GM18858 (cell line): Measurements from ENCODE around the gene MIX23.

ENCODE experiments used
- ATAC-seq: cut with Tn5 transposase; IDR thresholded peaks from one replicate; pipeline ENCODE4 v1.9.1; 2021; ENCODE audit not compliant: unreplicated experiment

MIX23 gene

GRCh38 chr3:122353215-122353614, 29.8 kb downstream of the MIX23 start:
- ATAC-seq = no peak

- no peak for ATAC-seq
Observed at GRCh38 chr3:122351612-122352011, 31.4 kb downstream of the MIX23 start.

DNA sequence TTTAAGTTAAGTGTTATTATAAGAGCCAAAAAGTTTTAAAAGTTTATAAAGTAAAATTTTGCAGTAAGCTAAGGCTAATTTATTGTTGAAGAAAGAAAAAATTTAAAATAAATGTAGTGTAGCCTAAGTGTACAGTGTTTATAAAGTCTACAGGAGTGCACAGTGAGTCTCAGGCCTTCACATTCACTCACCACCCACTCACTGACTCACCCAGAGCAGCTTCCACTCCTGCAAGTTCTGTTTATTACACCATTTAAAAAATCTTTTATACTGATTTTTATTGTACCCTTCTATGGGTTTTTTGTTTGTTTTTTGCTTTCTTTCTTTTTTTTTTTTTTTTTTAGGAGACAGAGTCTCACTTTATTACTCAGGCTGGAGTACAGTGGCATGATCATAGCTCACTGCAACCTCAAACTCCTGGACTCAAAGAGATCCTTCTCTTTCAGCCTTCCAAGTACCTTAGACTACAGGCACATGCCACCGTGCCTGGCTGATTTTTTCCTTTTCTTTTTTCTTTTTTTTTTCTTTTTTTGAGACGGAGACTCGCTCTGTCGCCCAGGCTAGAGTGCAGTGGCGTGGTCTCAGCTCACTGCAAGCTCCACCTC, 32.1 kb downstream of the MIX23 start:
- ATAC-seq = no peak

DNA sequence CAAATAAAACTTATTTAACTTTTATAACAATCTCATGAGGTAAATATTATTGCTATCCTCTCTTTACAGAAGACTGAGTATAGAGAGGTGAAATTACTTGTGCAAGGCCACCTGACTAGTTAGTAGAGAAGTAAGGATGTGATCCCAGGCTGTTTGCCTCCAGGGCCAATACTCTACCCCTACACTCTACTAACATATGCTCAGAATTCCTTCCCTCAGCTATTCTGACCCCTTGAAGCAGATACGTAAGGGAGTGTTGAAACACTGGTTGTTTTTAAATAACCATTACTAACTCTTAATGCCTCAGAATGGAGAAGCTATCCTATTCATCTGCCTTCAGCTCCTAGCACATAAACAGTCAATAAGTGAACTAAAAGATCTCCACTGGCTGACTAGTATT, 33.9 kb downstream of the MIX23 start:
- ATAC-seq = no peak

DNA sequence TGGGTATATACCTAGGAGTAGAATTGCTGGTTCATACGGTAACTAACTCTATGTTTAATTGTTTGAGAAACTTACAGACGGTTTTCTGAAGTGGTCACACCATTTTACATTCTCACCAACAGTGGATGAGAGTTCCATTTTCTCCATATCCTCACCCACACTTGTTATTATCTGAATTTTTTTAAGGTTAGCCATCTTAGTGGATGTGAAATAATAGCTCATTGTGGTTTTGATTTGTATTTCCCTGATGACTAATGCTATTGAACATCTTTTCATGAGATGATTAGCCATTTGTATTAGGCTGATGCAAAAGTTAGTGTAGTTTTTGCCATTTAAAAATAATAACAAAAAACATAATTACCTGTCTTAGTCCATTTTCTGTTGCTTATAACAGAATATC, 39.4 kb downstream of the MIX23 start:
- no peak for ATAC-seq

GRCh38 chr3:122342803-122343202, 40.2 kb downstream of the MIX23 start:
- no peak for ATAC-seq

DNA sequence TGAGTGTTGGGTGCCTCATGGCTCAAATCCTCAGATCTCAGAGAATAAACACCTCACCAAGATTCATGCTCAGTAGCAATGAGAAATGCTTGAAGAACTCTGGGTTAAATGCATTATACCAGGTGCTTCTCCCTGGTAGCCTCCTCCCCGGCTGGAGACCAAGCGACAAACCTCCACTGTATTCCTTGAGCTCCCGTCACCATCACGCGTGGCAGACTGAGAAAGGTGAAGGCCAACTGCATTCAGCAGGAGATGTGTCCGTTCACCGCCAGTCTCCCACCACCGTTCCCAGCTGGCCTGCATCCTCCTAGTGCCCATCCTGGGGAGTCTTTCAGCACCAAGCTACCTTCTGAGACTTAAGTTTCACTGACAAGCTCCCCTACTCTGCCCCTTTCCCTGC, 50.5 kb downstream of the MIX23 start:
- no peak for ATAC-seq

DNA sequence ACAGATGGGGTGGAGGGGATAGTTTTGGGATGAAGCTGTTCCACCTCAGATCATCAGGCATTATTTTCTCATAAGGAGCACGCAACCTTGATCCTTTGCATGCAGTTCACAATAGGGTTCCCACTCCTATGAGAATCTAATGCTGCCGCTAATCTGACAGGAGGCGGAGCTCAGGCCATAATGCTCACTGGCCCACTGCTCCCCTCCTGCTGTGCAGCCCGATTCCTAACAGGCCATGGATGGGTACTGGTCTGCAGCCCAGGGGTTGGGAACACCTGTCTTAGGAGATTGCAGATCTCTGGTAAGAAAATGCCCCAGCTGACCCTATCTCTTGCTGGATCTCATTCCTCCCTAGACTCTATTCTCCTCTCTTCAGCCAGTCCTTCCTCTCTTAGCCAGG, 51.1 kb downstream of the MIX23 start:
- no peak for ATAC-seq

DNA sequence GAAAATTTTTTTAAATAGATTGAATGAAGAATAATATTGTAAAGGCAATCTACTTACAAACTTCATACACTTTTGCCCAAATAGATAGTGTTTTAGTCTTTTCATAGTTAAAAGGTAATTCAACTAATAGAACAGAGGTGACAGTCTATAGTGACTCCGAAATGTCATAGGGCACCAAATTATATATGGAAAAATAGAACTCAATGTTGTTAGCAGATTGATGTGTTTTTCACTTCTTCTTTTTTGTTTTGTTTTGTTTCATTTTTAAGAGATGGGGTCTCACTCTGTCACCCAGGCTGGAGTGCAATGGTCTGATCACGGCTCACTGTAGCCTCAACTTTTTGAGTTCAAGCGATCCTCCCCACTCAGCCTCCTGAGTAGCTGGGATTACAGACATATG, 57.3 kb downstream of the MIX23 start:
- ATAC-seq = no peak

- ATAC-seq = no peak
Observed at GRCh38 chr3:122324871-122325323, 58.1 kb downstream of the MIX23 start, which contains the start of gene CSTA. CSTA (plus strand) TSS chr3:122325248; CDS start chr3:122325293, 45 bp downstream.

DNA sequence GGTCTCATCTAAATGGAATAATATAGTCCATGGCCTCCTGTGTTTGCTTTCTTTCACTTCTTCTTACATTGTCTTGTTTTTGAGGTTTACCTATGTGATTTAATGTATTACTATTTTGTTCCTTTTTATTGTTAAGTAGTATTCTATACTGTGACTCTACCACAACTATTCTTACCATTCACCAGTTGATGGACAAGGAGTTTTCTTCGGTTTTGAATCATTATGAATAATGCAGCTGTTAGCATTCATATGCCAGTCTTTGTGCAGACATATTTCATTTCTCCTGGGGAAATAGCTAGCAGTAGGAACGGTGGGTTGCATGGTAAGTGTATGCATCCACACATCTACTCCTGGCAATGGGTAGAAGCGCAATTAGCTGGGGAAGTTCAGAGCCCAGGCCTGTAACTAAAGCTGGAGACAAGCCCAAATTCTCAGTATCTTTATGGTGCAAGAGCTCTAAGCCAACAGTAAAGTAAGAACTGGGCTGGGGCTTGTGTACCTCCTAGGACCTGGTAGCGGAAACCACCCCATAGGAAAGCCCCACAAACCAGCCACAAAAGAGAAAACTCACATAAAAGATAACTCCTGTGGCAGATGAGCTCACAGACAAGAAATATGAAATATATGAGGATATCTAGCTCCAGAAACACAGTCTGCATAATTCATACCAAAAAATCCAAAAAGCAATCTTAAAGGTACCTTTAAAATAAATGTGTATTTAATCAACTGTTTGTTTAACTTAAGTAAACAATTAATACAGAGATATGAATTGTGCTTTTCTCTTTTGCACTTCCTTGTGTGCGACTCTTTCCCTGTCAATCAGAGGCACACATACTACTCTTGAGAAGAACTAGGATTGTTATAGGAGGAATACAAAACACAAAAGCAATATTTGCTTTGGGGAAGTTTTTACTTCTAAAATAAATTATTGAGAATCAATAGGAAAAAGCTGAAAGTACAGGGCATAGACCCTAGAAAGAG, 60.6 kb downstream of the MIX23 start:
- ATAC-seq = no peak

DNA sequence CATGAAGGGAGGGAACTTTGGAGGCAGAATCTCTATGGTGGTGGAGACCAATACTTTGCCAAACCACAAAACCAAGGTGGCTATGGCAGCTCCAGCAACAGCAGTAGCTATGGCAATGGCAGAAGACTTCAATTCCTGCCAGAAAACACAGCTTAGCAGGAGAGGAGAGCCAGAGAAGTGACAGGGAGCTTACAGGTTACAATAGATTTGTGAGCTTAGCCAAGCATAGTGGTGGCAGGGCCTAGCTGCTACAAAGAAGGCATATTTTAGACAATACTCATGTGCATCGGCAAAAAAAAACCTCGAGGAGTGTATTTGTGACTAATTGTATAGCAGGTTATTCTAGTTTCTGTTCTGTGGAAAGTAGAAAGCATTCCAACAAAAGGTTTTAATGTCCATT, 64.4 kb downstream of the MIX23 start:
- no peak for ATAC-seq

- no peak for ATAC-seq
Observed at GRCh38 chr3:122316368-122316767, 66.7 kb downstream of the MIX23 start.

DNA sequence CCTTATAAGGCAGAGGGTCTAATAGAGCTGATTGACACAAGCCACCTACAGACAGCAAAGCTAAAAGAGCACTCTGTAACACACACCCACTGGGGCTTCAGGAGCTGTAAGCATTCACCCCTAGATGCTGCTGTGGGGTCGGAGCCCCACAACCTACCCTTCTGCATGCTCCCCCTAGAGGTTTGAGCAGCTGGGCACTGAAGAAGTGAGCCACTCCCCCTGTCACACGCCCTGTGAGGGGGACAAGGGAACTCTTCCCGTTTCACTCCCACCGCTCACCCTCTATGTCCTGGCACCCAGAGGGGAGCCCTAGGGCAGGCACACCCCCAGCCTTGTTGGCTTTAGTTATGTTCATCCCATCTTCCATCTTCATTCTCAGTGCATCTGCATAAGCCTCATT, 67.4 kb downstream of the MIX23 start:
- no peak for ATAC-seq

DNA sequence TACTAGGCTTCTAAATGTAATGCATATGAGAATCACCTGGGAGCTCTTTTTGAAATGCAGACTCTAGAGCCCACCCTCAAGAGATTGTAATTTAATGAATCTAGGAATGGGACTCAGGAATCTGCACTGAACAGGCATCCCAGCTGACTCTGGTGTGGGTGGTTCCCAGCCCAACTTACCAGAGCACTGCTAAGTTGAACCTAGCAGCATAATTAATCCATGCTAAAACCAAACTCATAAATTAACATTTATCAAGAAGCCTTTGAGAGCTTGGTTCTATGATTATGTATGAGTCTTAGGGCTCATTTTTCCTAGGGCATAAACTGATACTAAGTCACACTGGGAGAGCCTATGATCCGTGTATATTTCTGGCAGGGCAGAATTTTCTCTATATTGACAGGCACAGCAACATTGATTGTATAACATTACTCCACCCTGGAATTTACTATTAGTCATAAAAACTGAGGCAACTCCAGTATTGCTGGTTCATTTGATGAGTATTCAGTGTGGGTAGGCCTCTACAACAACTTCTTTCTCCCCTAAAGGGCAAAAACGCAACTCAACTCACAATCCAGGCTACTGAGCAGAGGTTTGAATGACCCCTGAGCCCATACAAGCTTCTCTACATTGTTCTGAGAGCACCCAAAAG, 68.7 kb downstream of the MIX23 start:
- no peak for ATAC-seq

DNA sequence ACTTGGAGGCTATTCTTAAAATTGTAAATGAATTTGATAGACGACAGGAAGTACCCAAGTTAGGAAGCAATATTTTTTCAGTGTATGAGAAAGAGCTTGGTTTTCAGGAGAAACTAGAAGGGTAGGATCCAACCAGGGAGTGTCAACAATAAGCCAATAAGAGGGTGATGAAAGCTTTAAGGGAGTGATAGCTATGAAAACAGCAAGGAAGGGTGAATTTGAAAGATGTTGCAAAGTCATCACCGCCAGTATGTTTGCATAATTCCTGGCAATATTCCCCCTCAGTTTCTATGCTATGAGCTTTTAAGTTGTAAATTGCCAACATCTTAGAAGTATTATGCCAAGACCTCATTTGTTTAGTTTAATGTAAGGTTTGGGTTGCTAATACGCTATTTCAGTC, 69.8 kb downstream of the MIX23 start:
- no peak for ATAC-seq

GRCh38 chr3:122312826-122313225, 70.2 kb downstream of the MIX23 start:
- no peak for ATAC-seq

GRCh38 chr3:122310361-122310760, 72.7 kb downstream of the MIX23 start:
- ATAC-seq = no peak
